Subcutaneous adipose tissue (tissue), 4 donors: ENCODE measurements around the gene C1QTNF6. TPM values are rescaled to one million over a fixed set of nuclear protein-coding genes. Genes with fewer than 3 reads are reported as not detected.

Experiments used
- total RNA-seq, 4 donors: library from RNA; depleted of rRNA; stranded (reverse); fragments of >200 nt; gene quantifications; one replicate each; pipeline ENCODE4 v1.1.0, GENCODE V29; 2016
- TF ChIP-seq, protein P1 (sequence below): fragments of 450-650 bp; IDR thresholded peaks from one replicate; pipeline ENCODE4 v1.5.1; 2016; ENCODE audit warnings: low read depth, mild to moderate bottlenecking, control low read depth, antibody characterized with exemption, moderate library complexity

The C1QTNF6 gene
- total RNA-seq, 4 donors from 2014 or later, result 0.33 to 3.2 (median 2.4) TPM

DNA sequence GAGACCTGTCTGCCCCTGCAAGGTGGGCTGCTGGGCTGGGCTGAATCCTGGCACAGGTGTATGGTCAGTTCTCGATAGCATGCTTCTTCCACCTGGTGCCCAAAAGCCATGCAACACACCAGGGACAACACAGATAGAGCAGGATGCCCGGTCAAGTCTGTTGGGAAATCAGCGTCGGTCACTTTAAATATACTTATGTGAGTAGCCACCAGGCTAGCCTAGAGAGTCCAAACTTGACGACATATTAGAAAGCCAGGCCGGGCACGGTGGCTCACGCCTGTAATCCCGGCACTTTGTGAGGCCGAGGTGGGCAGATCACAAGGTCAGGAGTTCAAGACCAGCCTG is 8.9 kb downstream of the C1QTNF6 start:
- TF ChIP-seq, protein P1, sequence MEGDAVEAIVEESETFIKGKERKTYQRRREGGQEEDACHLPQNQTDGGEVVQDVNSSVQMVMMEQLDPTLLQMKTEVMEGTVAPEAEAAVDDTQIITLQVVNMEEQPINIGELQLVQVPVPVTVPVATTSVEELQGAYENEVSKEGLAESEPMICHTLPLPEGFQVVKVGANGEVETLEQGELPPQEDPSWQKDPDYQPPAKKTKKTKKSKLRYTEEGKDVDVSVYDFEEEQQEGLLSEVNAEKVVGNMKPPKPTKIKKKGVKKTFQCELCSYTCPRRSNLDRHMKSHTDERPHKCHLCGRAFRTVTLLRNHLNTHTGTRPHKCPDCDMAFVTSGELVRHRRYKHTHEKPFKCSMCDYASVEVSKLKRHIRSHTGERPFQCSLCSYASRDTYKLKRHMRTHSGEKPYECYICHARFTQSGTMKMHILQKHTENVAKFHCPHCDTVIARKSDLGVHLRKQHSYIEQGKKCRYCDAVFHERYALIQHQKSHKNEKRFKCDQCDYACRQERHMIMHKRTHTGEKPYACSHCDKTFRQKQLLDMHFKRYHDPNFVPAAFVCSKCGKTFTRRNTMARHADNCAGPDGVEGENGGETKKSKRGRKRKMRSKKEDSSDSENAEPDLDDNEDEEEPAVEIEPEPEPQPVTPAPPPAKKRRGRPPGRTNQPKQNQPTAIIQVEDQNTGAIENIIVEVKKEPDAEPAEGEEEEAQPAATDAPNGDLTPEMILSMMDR, result no peak

DNA sequence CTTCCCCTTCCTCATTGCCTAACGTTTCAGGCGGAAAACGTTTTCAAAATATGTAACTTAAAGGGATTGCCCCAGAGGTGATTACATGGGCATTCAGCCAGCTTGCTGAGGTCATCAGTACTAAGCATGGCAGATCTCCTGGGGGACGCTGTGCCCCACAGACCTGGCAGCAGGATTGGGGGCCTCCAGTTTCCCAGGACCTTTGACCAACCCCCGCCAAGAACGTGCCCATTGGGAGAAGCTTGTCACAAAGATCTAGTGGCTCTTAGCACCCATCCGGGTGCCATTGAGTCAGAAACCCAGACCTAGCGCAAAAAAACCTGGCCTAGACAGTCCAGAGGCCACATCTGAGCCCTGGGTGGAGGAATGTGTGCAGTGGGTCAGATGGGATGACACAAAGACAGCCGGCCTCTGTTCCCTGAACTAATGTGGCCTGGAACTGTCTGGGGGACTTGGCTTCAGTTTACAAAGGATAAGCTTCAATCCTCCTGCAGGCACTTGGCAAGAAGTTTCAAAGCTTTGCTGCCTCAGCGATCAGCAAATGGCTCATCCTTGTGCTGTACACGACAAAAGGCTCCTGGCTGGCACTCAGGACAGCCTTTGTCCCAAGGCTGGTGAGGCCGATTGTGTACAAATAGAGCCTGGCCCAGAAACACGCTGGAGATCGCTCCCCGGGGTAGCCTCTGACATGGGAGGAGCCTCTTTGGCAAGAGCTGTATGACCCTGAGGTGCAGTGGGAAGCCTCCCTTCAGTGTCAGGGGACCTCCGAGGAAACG is 9.5 kb downstream of the C1QTNF6 start:
- TF ChIP-seq, protein P1, result no peak

- TF ChIP-seq, protein P1, result no peak
Observed at GRCh38 chr22:37177755-37178154, 10.3 kb downstream of the C1QTNF6 start.

DNA sequence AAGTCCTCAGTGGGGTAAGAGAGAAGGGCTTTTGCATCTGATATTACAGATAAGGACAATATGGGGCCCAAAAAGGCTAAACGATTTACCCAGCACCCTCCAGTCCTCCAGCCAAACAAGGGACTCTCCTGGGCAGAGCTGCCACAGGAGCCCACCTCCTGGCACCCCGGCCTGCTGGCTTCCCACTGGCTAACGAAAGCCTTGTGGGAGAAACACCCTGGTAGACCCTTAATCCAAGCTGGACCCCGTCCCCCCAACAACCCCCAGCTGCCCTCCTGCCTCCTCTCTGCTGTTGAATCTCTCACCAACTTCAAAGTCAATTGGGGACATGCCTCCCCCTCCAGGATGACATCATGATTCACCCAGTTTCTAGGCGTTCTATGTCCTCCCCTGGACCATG is 10.8 kb downstream of the C1QTNF6 start:
- TF ChIP-seq, protein P1, result no peak

- TF ChIP-seq, protein P1, result no peak
Observed at GRCh38 chr22:37176464-37177061, 11.5 kb downstream of the C1QTNF6 start.

- TF ChIP-seq, protein P1, result no peak
Observed at GRCh38 chr22:37175414-37176281, 12.4 kb downstream of the C1QTNF6 start.

DNA sequence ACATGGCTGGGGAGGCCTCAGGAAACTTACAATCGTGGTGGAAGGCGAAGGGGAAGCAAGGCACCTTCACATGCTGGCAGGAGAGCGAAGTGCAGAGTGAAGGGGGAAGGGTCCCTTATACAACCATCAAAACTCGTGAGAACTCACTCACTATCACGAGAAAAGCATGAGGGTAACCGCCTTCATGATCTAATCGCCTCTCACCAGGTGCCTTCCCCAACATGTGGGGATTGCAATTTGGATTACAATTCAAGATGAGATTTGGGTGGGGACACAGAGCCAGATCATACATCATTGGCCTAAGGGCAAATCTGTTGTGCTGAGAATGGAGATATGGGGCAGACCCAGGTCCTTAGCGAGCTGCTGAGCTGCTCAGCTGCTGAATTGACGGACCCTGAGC is 13.1 kb downstream of the C1QTNF6 start:
- TF ChIP-seq, protein P1, result no peak
